DMS 273 (cell line): ENCODE data around the gene SLC25A48.

Experiments used
- DNase-seq: peaks from one replicate; lab custom pipeline; 2025; ENCODE audit not compliant: unreplicated experiment; lab: John Stamatoyannopoulos, UW

Gene SLC25A48

DNA sequence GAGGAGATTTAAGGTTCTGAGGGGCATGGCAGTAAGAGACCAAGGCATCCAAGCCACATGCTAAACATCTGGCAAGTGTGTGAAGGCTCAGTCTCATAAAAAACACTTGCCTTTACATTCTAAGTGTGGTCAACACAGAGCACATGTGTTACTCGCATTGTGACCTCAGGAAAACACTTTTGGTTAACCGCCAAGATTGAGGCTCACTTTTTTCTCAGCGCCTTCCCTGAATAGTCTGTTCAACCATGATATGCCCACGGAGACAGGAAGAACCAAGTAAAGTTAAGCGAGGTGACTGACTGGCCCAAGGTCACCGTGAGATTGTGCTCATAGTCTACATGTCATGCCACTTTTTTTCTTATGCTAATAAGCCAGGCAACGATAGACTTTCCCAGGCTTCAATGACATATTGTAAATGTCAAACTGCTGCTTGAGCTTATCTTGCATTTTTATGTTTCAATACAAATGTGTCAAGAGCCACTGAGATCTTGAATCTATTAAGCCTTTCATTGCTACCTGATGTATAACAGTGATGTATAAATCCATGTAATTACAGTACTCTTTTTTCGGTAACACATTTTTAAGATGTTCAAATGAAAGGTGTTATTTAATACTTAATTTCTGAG, 82.3 kb downstream of the SLC25A48 start:
- no peak for DNase-seq

DNA sequence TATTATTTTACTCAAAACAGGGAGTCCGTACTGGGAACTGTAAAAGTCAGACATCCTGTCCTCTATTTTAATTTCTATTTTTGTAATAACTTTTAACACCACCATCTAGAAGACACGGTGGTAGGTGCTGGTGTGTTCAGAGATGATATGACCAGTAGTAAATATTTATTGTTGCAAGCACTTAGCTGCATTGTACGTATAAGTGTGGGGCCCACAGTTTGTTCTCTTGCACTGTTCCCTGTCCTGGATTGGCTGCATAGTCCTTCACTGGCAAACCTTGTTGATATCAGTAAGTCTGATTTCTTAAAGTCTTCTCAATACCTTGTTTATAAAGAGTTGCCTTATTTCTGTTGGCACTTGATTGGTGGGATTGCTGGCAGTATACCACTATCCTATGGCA, 85.7 kb downstream of the SLC25A48 start:
- no peak for DNase-seq

DNA sequence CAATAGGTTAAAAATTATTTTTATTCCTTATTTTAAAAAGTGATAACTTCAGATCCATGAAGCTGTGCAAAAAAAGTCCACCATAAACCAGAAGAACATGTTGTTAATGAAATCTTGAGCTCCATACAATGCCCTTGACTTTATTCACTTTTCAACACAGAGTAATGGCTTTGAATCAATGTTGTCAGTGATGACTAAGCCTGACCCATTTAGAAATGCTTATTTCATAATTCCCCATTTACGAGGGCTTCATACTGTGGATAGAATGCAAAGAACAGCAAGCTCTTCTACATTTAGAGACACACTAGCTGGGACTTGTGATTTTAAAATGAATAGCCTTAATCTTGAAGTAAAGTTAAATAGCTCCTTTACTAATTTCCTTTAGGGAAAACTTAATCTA, 86.9 kb downstream of the SLC25A48 start:
- DNase-seq, result no peak

DNA sequence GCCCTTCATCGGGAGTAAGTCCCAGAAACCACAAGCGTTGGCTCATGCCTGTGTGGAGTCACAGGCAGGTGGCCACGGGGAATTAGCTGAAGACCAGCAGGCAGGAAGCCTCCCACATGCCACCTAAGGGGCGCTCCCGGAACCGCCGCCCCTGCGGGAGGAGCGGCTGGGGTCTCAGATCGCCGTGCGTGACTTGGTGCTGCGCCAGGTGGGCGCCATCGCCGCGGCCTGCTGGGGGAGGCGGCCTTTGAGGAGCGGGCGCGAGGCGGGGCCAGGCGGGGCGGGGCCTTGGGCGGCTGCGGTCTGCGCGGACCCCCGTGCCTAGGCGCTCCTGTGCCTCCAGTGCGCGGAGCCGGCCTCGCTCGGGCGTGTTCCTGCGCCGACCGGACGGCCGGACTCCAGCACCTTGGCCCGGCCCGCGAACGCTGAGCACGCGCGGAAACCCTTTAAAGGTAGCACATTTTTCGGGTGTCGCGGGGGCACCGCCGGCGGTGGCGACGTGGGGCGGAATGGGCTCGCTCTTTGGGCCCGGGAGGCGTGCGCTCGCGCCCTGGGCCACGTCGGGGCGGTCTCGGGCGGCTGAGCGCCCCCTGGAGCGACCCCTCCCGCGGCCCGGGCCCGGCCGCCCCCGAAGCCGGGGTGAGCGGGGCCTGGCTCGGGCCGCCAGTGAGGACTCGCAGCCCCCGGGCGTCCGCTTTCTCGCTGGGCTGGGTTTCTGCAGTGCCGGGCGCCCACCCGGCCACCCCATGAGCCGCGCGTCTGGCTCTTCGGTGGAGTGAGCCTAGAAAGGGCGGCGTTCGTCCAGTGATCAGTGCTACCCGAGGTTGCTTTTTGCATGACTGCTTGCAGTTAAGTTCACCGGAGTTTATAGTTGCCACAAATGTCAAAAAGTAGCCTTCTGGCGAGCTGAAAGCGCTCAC, 95.8 kb downstream of the SLC25A48 start:
- peak; percentile 86 for DNase-seq

DNA sequence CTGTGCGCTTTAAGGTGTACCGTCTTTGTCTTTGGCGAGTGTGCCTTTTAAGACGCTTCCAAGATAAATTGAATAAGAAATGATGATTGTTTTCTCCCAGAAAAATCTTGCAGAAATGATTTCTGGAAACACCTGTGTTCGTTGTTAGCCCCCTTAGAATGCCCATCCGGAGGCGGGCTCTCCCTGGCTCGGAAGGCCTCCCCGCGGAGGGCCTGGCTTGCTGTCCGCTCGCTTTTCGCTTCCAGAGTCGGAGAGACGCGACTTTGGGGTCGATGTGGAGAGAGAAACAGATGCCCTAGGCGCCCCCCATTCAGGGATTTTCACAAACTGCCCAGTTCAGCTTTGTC, 96.5 kb downstream of the SLC25A48 start:
- no peak for DNase-seq

DNA sequence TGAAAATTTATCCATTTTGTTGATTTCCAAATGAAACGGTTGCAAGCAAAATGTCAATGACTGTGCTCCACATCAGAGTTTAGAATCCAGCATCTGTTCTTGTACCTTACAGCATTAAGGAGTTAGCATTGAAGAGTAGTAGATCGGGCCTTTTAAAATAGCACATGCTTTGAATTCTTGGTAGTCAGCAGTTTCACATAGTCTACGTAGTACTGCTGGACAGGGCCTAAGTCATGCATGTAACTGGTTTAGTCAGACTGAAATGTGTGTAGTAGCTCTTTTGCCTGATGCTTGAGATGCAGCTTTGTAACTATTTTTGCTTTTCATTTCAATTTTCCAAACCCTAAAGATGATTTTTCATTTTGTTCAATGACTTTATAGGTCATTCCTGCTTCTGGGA, 100.5 kb downstream of the SLC25A48 start:
- DNase-seq, result no peak

DNA sequence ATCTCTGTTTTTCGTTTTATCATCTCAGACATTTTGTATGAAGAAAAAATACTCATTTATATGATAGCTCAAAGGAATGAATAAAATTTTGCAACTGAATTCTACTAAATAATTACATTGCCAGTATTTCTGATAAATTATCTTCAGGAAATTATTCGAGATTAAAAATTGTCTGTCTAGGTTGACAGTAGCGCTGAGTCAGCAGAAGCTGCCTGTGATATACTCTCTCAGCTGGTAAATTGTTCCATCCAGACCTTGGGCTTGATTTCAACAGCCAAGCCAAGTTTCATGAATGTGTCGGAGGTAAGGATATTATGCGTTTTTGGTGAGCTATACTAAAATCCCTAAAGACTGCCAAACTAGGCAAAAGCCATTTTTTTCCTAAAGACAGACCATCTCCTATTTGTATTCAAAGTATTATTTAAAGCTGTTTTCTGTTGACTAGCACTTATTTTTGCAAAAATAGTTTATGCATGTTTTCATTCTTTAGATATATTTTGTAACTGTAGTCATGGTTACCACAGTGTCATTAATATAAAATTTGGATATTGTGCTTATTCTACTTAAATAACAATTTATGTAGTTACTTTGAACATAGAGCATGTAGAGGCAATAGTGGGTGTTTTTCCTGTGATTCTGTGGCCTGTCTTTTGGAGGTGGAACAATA, 102.9 kb downstream of the SLC25A48 start:
- no peak for DNase-seq
